Endodermal cell (in vitro differentiated cells): ENCODE measurements around the gene ZNF492. TPM values are rescaled to one million over a fixed set of nuclear protein-coding genes. Genes with fewer than 3 reads are reported as not detected.

Source experiments
- DNase-seq: peaks from one replicate; pipeline ENCODE4 v3.0.0-alpha.2; 2017
- H3K27ac ChIP-seq: 2 replicates; pipeline ENCODE4 v1.5.1; 2013; ENCODE audit warnings: mild to moderate bottlenecking, low read depth, low read length, moderate library complexity
- H3K27me3 ChIP-seq: 2 replicates; pipeline ENCODE4 v1.6.1; 2013; ENCODE audit warnings: mild to moderate bottlenecking, low read length, moderate library complexity; ENCODE audit not compliant: insufficient read depth, control insufficient read depth, poor library complexity, severe bottlenecking
- H3K36me3 ChIP-seq: 2 replicates; pipeline ENCODE4 v1.7.0; 2013; ENCODE audit warnings: mild to moderate bottlenecking, low read length, moderate library complexity; ENCODE audit not compliant: control insufficient read depth, insufficient read depth
- H3K4me1 ChIP-seq: one replicate; pipeline ENCODE4 v1.7.0; 2013; ENCODE audit warnings: low read length; ENCODE audit not compliant: control insufficient read depth, insufficient read depth
- H3K4me3 ChIP-seq: 2 replicates; pipeline ENCODE4 v1.5.1; 2013; ENCODE audit warnings: mild to moderate bottlenecking, low read length, moderate library complexity
- H3K9ac ChIP-seq: 2 replicates; pipeline ENCODE4 v1.6.1; 2013; ENCODE audit warnings: mild to moderate bottlenecking, low read length, moderate library complexity; ENCODE audit not compliant: poor library complexity, severe bottlenecking; ENCODE audit errors: extremely low read depth
- H3K9me3 ChIP-seq: 2 replicates; pipeline ENCODE4 v1.6.1; 2013; ENCODE audit warnings: mild to moderate bottlenecking, low read length, moderate library complexity; ENCODE audit not compliant: control insufficient read depth
- H3K27ac Mint-ChIP-seq: 2 replicates; pipeline ENCODE4 v1.8.0; 2020; ENCODE audit warnings: mixed read lengths
- H3K27me3 Mint-ChIP-seq: 2 replicates; pipeline ENCODE4 v1.8.0; 2021; ENCODE audit warnings: mild to moderate bottlenecking, mixed read lengths; ENCODE audit not compliant: insufficient read depth
- H3K36me3 Mint-ChIP-seq: 2 replicates; pipeline ENCODE4 v1.8.0; 2020; ENCODE audit warnings: low read depth, mixed read lengths
- H3K4me1 Mint-ChIP-seq: 2 replicates; pipeline ENCODE4 v1.8.0; 2020; ENCODE audit warnings: mixed read lengths
- H3K4me3 Mint-ChIP-seq: 2 replicates; pipeline ENCODE4 v1.8.0; 2020; ENCODE audit warnings: mild to moderate bottlenecking, moderate library complexity, mixed read lengths
- H3K9me3 Mint-ChIP-seq: 2 replicates; pipeline ENCODE4 v1.8.0; 2020; ENCODE audit warnings: mild to moderate bottlenecking, mixed read lengths
- CTCF ChIP-seq: fragments of 200-600 bp; sonication (generic); conservative IDR thresholded peaks from 2 replicates; pipeline ENCODE4 v1.5.0; 2021; ENCODE audit warnings: antibody characterized with exemption, mild to moderate bottlenecking
- WGBS, 2 experiments: methylation state at CpG; one replicate each; pipeline versions ENCODE4 v1.1.5 to v1.1.7; 2013; ENCODE audit warnings: missing lambda C conversion rate in 2 of 2, mixed read lengths in 1 of 2; ENCODE audit not compliant: insufficient coverage in 1 of 2, insufficient read length in 1 of 2; 5-methylcytosine and 5-hydroxymethylcytosine counted together
- total RNA-seq, 2 donors: library from RNA; stranded (reverse); fragmentation: NEBNext Ultra II Directional in 1 of 2; extraction: Animal tissue kit (Norgen Biotek cat#: 25700) in 1 of 2; gene quantifications; 2 replicates in 1 of 2; 3 replicates in 1 of 2; pipeline ENCODE4 v1.2.1, GENCODE V29; 2021

ZNF492 gene
- total RNA-seq, 2 donors from 2014 or later = not detected

- no peaks in the 10 kb centered on the region for H3K36me3 Mint-ChIP-seq
- H3K9me3 ChIP-seq = peaks cover 55% of the 10 kb centered on the region
- peaks cover 69% of the 10 kb centered on the region for H3K9me3 Mint-ChIP-seq
- WGBS, 2 experiments = 83 to 86% methylated on average over 18 to 27 of the region's 27 CpGs
- no peak for DNase-seq
- no peaks in the 10 kb centered on the region for H3K4me1 Mint-ChIP-seq
- H3K4me1 ChIP-seq = no peaks in the 10 kb centered on the region
- H3K27me3 Mint-ChIP-seq = no peaks in the 10 kb centered on the region
- H3K4me3 ChIP-seq = no peak overlapping the region
- no peak for TF ChIP-seq CTCF
- H3K36me3 ChIP-seq = no peaks in the 10 kb centered on the region
- H3K27ac Mint-ChIP-seq = no peak overlapping the region
- H3K27me3 ChIP-seq = no peaks in the 10 kb centered on the region
- no peak overlapping the region for H3K4me3 Mint-ChIP-seq
- no peak overlapping the region for H3K9ac ChIP-seq
- no peak overlapping the region for H3K27ac ChIP-seq
These were observed 74.9 kb downstream of the ZNF492 start for GRCh38 chr19:22708983-22709382.

Other genes with a start within 250 kb of the ZNF492 start
- not detected for gene ZNF98, start 212.0 kb upstream of the ZNF492 start, total RNA-seq
- gene ZNF99, start 149.8 kb downstream of the ZNF492 start, total RNA-seq = not detected
- not detected for gene ZNF723, start 198.0 kb downstream of the ZNF492 start, total RNA-seq